GM18870 (cell line): ENCODE data around the gene ZNF841.
"Not testable (repeated sequence)": the region's sequence is repeated elsewhere in the genome, so short reads cannot be mapped to it uniquely, and the experiment has no call there.

Experiments used
- ATAC-seq: cut with Tn5 transposase; IDR thresholded peaks from one replicate; pipeline ENCODE4 v1.9.1; 2021; ENCODE audit warnings: moderate library complexity; ENCODE audit not compliant: unreplicated experiment

The ZNF841 gene

GRCh38 chr19:52069653-52070052, 25.9 kb downstream of the ZNF841 start:
- ATAC-seq: no peak

- no peak for ATAC-seq
These were observed 29.2 kb downstream of the ZNF841 start for GRCh38 chr19:52066258-52066863.

DNA sequence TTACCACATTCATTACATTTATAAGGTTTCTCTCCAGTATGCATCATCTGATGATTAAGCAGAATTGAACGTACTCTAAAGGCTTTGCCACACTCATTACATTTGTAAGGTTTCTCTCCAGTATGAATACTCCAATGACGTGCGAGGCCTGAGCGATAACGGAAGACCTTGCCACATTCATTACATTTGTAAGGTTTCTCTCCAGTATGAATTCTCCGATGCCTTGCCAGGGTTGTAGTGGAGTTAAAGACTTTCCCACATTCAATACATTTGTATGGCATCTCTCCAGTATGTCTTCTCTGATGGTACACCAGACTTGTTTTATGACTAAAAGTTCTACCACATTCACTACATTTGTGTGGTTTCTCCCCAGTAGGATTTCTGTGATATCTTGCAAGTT, 30.2 kb downstream of the ZNF841 start:
- no peak for ATAC-seq

- ATAC-seq: not testable (repeated sequence)
These were observed 39.1 kb downstream of the ZNF841 start for GRCh38 chr19:52056480-52056879.

GRCh38 chr19:52051736-52052135, 43.8 kb downstream of the ZNF841 start:
- not testable (repeated sequence) for ATAC-seq

DNA sequence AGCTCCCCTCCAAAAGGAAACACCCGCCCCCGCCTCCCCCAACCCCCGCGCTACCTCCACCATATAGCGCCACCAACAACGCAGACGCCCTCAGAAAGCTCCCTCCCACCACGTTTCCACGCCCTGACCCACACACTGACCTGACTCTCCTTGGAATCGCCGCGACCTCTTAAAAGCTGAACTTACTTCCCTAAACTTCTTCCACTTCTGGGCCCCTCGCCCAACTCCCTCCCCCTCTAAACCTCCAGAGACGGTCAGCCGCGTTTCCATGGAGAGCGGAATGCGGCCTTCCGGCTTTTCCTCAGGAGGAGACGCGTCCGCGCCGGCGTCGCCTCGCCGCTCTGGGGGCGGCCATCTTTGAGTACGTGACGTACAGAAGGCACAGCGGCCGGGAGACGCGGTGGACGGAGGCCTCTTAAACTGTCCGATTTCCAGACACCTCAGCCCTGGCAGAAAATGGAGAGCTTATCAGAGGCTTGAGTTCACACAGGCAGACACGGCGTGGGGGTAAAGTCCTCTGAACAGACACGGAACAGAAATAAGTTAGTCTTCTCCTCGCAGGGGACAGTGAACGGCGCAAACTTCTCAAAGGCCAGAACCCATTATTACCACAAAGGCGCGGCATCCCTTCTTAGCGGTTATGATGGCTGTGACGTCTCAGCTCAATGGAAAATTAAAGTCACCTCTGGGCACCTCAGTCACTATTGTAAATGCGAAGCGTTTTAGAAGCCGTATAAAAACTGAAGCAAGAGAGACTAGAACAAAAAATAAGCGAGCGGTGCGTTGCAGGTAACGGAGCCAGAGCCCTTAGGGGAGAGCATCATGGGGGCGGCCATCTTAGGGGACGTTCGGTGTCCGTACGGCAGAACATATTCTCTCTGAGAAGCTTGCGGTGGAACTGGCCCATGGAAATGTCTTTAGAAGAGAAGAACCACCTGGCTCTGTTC, 46.7 kb downstream of the ZNF841 start, which contains the start of gene ZNF432:
TSS of gene ZNF432 (minus strand) at position 284 of the 947 bp plus-strand sequence. CDS start 1,970 bp downstream, outside the sequence.
- ATAC-seq: peak; percentile 65

DNA sequence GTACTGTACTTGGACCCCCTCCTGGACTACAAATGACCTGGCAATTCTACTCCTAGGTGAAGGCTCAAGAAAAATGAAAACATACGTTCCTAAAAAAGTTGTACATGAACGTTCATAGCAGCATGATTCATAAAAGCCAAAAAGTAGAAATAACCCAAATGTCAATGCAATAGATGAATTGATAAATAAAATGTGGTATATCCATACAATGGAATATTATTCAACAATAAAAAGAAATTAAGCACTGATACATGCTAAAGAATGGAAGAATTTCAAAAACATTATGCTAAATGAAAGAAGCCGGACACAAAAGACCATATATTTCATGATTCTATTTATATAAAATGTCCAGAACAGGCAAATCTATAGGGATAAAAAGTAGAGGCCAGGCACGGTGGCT, 56.4 kb downstream of the ZNF841 start:
- no peak for ATAC-seq

GRCh38 chr19:52034051-52034728, 61.4 kb downstream of the ZNF841 start:
- ATAC-seq: no peak

DNA sequence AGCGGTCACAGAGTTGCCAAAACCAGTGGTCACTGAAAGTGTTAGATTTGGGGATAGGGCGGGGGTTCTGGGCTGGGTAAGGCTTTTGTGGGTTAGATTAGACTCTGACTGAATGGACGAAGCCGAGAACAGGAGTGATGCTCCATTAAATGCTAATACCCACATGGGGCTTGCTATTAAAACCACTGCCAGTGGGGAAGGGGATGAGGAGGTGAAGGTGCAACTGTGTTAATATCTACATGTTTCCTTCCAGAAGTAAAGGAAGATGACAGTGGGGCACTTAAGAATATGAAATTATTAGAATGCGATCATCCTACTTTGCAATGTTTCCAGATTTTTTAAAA, 66.8 kb downstream of the ZNF841 start:
- ATAC-seq: peak; percentile 24

- peak; percentile 74 for ATAC-seq
These were observed 67.4 kb downstream of the ZNF841 start, which contains the start of gene ZNF614 for GRCh38 chr19:52028027-52028779. Gene ZNF614 (minus strand): TSS chr19:52028379. CDS start chr19:52025745, 2,634 bp downstream.

GRCh38 chr19:52026255-52026990, 69.1 kb downstream of the ZNF841 start:
- ATAC-seq: not testable (repeated sequence)

DNA sequence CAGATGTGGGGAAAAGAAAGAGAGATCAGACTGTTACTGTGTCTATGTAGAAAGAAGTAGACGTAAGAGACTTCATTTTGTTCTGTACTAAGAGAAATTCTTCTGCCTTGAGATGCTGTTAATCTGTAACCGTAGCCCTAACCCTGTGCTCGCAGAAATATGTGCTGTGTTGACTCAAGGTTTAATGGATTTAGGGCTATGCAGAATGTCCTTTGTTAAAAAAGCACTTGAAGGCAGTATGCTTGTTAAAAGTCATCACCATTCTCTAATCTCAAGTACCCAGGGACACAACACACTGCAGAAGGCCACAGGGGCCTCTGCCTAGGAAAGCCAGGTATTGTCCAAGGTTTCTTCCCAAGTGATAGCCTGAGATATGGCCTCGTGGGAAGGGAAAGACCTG, 71.1 kb downstream of the ZNF841 start:
- not testable (repeated sequence) for ATAC-seq

- no peak for ATAC-seq
These were observed 73.4 kb downstream of the ZNF841 start for GRCh38 chr19:52022193-52022592.

- ATAC-seq: no peak
These were observed 75.1 kb downstream of the ZNF841 start for GRCh38 chr19:52020506-52020905.
